Measurements from ENCODE around the gene LRRC27. TPM values are rescaled to one million over a fixed set of nuclear protein-coding genes. Genes with fewer than 3 reads are reported as not detected.

LRRC27 gene
- total and polyA plus RNA-seq, 2 donors (not counting 1 experiment from before 2014, with no cell fraction given): 23.6 to 25.6 TPM

DNA sequence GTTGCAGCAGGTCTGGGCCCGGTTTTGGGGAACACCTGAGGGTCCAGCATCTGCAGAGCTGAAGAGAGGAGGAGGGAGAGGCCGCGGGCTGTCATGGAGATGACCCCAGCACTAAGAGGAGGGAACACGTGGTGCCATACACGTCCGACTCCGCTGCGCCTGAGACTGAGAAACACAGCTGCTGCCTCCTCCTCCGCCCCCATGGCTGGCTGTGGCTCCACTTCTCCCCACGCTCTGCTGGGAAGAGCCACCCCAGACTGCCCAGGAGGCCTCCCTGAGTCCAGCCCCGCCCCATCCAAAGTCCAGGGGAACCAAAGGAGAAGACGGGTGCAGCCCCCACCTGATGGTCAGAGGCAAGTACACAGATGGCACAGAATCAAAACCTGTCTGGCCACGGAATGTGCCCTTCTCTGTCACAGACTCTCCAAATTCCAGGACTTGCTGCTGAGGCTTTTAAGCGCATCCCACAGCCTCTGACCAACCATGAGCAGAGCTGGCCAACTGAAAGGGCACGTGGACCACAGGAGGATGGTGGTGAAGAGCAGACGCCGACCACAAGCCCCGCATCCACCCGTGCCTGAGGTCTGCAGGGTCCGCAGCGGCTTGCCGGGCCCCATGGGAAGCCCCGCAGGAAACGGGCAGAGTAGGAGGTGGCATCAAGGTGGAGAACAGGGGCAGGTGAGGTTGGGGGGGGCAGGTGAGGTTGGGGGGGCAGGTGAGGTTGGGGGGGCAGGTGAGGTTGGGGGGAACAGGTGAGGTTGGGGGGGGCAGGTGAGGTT lies 48.2 kb upstream of the LRRC27 start:
- Histone ChIP-seq H3K27me3 (replicated peaks in 1 of 4; ENCODE audit: control extremely low read depth in 1 of 4, control insufficient read depth in 3 of 4, insufficient read depth in 4 of 4, low read length in 3 of 4) (peaks cover 0 to 2% (median 0%) of the 10 kb centered on the region in 4 experiments), H3K79me2 (ENCODE audit: control insufficient read depth, insufficient read depth, low read length) (no peaks in the 10 kb centered on the region), H3K36me3 (replicated peaks in 1 of 2; ENCODE audit: control extremely low read depth in 1 of 2, control insufficient read depth in 1 of 2, extremely low read depth in 1 of 2, insufficient read depth in 2 of 2, low read length in 1 of 2) (no peaks in the 10 kb centered on the region), H3K9me3 (ENCODE audit: control extremely low read depth in 1 of 3, control insufficient read depth in 2 of 3, insufficient read depth in 1 of 3, low read length in 2 of 3) (peaks cover 0 to 5% (median 0%) of the 10 kb centered on the region in 3 donors), H3K4me3 (ENCODE audit: control extremely low read depth in 1 of 5, extremely low read depth in 1 of 5, insufficient read depth in 1 of 5, low read depth in 2 of 5, low read length in 4 of 5) (no peak overlapping the region), H3K4me2 (replicated peaks; ENCODE audit: low read depth, low read length, poor library complexity, severe bottlenecking) (no peak overlapping the region), H3K4me1 (ENCODE audit: control insufficient read depth in 2 of 2, insufficient read depth in 2 of 2, low read length in 2 of 2) (no peaks in the 10 kb centered on the region), H3K9ac (ENCODE audit: low read length) (no peak overlapping the region), H2AFZ (ENCODE audit: insufficient read depth, low read depth, low read length, poor library complexity, severe bottlenecking) (no peak overlapping the region), H3K27ac (ENCODE audit: low read length in 2 of 2) (no peak overlapping the region), H4K20me1 (ENCODE audit: control insufficient read depth, insufficient read depth, low read length, poor library complexity, severe bottlenecking) (no peaks in the 10 kb centered on the region)
- ChIA-PET CTCF (no interaction called here), POLR2A (no interaction called here)
- intact Hi-C loops (cut with micrococcal nuclease): no loop called here
- 83% methylated on average over 18 of the region's 24 CpGs for WGBS (ENCODE audit: insufficient coverage)
- Mint-ChIP-seq H3K4me3 (no peak overlapping the region), H3K4me1 (peaks cover 2% of the 10 kb centered on the region), H3K27me3 (peaks cover 6% of the 10 kb centered on the region), H3K9me3 (ENCODE audit: insufficient read depth) (no peaks in the 10 kb centered on the region), H3K27ac (no peak overlapping the region)
- ATAC-seq (ENCODE audit: low read depth) (no peak), DNase-seq (no peak)
- no peak for TF ChIP-seq EZH2 (IDR thresholded peaks at IDR 0.05; ENCODE audit: borderline replicate concordance, insufficient read depth, low read depth, low read length, poor library complexity, severe bottlenecking)
- TF ChIP-seq, protein P1, sequence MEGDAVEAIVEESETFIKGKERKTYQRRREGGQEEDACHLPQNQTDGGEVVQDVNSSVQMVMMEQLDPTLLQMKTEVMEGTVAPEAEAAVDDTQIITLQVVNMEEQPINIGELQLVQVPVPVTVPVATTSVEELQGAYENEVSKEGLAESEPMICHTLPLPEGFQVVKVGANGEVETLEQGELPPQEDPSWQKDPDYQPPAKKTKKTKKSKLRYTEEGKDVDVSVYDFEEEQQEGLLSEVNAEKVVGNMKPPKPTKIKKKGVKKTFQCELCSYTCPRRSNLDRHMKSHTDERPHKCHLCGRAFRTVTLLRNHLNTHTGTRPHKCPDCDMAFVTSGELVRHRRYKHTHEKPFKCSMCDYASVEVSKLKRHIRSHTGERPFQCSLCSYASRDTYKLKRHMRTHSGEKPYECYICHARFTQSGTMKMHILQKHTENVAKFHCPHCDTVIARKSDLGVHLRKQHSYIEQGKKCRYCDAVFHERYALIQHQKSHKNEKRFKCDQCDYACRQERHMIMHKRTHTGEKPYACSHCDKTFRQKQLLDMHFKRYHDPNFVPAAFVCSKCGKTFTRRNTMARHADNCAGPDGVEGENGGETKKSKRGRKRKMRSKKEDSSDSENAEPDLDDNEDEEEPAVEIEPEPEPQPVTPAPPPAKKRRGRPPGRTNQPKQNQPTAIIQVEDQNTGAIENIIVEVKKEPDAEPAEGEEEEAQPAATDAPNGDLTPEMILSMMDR (IDR thresholded peaks at IDR 0.05): no peak

GRCh38 chr10:132289439-132289838 lies 42.6 kb upstream of the LRRC27 start:
- Histone ChIP-seq H3K27me3 (replicated peaks in 1 of 4; ENCODE audit: control extremely low read depth in 1 of 4, control insufficient read depth in 3 of 4, insufficient read depth in 4 of 4, low read length in 3 of 4) (peaks cover 0 to 6% (median 0%) of the 10 kb centered on the region in 4 experiments), H3K9ac (ENCODE audit: low read length) (no peak overlapping the region), H3K27ac (ENCODE audit: low read length in 2 of 2) (no peak overlapping the region), H3K4me2 (replicated peaks; ENCODE audit: low read depth, low read length, poor library complexity, severe bottlenecking) (no peak overlapping the region), H3K9me3 (ENCODE audit: control extremely low read depth in 1 of 3, control insufficient read depth in 2 of 3, insufficient read depth in 1 of 3, low read length in 2 of 3) (peaks cover 0 to 6% (median 0%) of the 10 kb centered on the region in 3 donors), H2AFZ (ENCODE audit: insufficient read depth, low read depth, low read length, poor library complexity, severe bottlenecking) (no peak overlapping the region), H3K4me1 (ENCODE audit: control insufficient read depth in 2 of 2, insufficient read depth in 2 of 2, low read length in 2 of 2) (no peaks in the 10 kb centered on the region), H4K20me1 (ENCODE audit: control insufficient read depth, insufficient read depth, low read length, poor library complexity, severe bottlenecking) (no peaks in the 10 kb centered on the region), H3K4me3 (ENCODE audit: control extremely low read depth in 1 of 5, extremely low read depth in 1 of 5, insufficient read depth in 1 of 5, low read depth in 2 of 5, low read length in 4 of 5) (no peak overlapping the region), H3K79me2 (ENCODE audit: control insufficient read depth, insufficient read depth, low read length) (no peaks in the 10 kb centered on the region), H3K36me3 (replicated peaks in 1 of 2; ENCODE audit: control extremely low read depth in 1 of 2, control insufficient read depth in 1 of 2, extremely low read depth in 1 of 2, insufficient read depth in 2 of 2, low read length in 1 of 2) (no peaks in the 10 kb centered on the region)
- 100% methylated on average over 2 of the region's 2 CpGs for WGBS (ENCODE audit: insufficient coverage)
- Mint-ChIP-seq H3K9me3 (ENCODE audit: insufficient read depth) (no peaks in the 10 kb centered on the region), H3K4me3 (no peak overlapping the region), H3K4me1 (no peaks in the 10 kb centered on the region), H3K27me3 (peaks cover 3% of the 10 kb centered on the region), H3K27ac (no peak overlapping the region)
- DNase-seq: no peak
- ChIA-PET POLR2A (no interaction called here), CTCF (no interaction called here)
- no peak for TF ChIP-seq EZH2 (IDR thresholded peaks at IDR 0.05; ENCODE audit: borderline replicate concordance, insufficient read depth, low read depth, low read length, poor library complexity, severe bottlenecking)
- TF ChIP-seq, protein P1 (IDR thresholded peaks at IDR 0.05): no peak
- intact Hi-C loops (cut with micrococcal nuclease): no loop called here
- no peak for ATAC-seq (ENCODE audit: low read depth)
